Activated CD4-positive, alpha-beta T cell treated with anti-CD3 and anti-CD28 coated beads, Interleukin-2, amount 10 ng/mL, durations not matched to agents 7 days and 5 days (primary cell): Measurements from ENCODE around the gene NEGR1. TPM values are rescaled to one million over a fixed set of nuclear protein-coding genes. Genes with fewer than 3 reads are reported as not detected.

Experiments used
- CTCF ChIA-PET: fragments of 350-600 bp; sonication (Branson Sonifier 250); formaldehyde crosslinking; loops from one replicate; lab custom pipeline; 2021; ENCODE audit warnings: antibody characterized with exemption; lab: Charles Lee
- POLR2A ChIA-PET: fragments of 350-600 bp; sonication (Branson Sonifier 250); formaldehyde crosslinking; loops from one replicate; lab custom pipeline; 2021; ENCODE audit warnings: antibody characterized with exemption; lab: Charles Lee
- DNase-seq: peaks from one replicate; pipeline ENCODE4 v3.0.0-alpha.2; 2020
- H3K27ac Mint-ChIP-seq: one replicate; pipeline ENCODE4 v1.8.0; 2021; ENCODE audit warnings: mild to moderate bottlenecking, moderate library complexity, mixed read lengths
- H3K27me3 Mint-ChIP-seq: one replicate; pipeline ENCODE4 v1.8.0; 2021; ENCODE audit warnings: mixed read lengths
- H3K36me3 Mint-ChIP-seq: one replicate; pipeline ENCODE4 v1.8.0; 2021; ENCODE audit warnings: low read depth, mixed read lengths
- H3K4me1 Mint-ChIP-seq: one replicate; pipeline ENCODE4 v1.8.0; 2021; ENCODE audit warnings: mixed read lengths
- H3K4me3 Mint-ChIP-seq: one replicate; pipeline ENCODE4 v1.8.0; 2021; ENCODE audit warnings: mild to moderate bottlenecking, moderate library complexity, mixed read lengths
- H3K9me3 Mint-ChIP-seq: one replicate; pipeline ENCODE4 v1.8.0; 2021; ENCODE audit warnings: mixed read lengths
- total RNA-seq, 2 experiments: library from RNA; stranded (reverse); gene quantifications; one replicate each; pipeline ENCODE4 v1.2.3, GENCODE V29; 2021

NEGR1 gene
- total RNA-seq, 2 experiments from 2014 or later: not detected

- no peaks in the 10 kb centered on the region for H3K36me3 Mint-ChIP-seq
- H3K27ac Mint-ChIP-seq: no peak overlapping the region
- POLR2A ChIA-PET: no interaction called here
- H3K27me3 Mint-ChIP-seq: no peaks in the 10 kb centered on the region
- DNase-seq: no peak
- H3K4me1 Mint-ChIP-seq: no peaks in the 10 kb centered on the region
- H3K9me3 Mint-ChIP-seq: no peaks in the 10 kb centered on the region
- CTCF ChIA-PET: no interaction called here
- no peak overlapping the region for H3K4me3 Mint-ChIP-seq
These were observed 296.2 kb downstream of the NEGR1 start for GRCh38 chr1:71986160-71986559.

- Mint-ChIP-seq H3K36me3 (no peaks in the 10 kb centered on the region), H3K27me3 (no peaks in the 10 kb centered on the region), H3K27ac (no peak overlapping the region), H3K4me3 (no peak overlapping the region), H3K4me1 (peaks cover 6% of the 10 kb centered on the region), H3K9me3 (no peaks in the 10 kb centered on the region)
- ChIA-PET POLR2A (no interaction called here), CTCF (no interaction called here)
- no peak for DNase-seq
These were observed 301.8 kb downstream of the NEGR1 start for GRCh38 chr1:71980556-71980955.

GRCh38 chr1:71979882-71980281 lies 302.5 kb downstream of the NEGR1 start:
- Mint-ChIP-seq H3K27ac (no peak overlapping the region), H3K36me3 (no peaks in the 10 kb centered on the region), H3K27me3 (no peaks in the 10 kb centered on the region), H3K4me3 (no peak overlapping the region), H3K9me3 (no peaks in the 10 kb centered on the region), H3K4me1 (peaks cover 6% of the 10 kb centered on the region)
- POLR2A ChIA-PET: no interaction called here
- DNase-seq: no peak
- CTCF ChIA-PET: no interaction called here

GRCh38 chr1:71967670-71968069 lies 314.7 kb downstream of the NEGR1 start:
- Mint-ChIP-seq H3K4me3 (no peak overlapping the region), H3K9me3 (no peaks in the 10 kb centered on the region), H3K27me3 (no peaks in the 10 kb centered on the region), H3K27ac (no peak overlapping the region), H3K4me1 (no peaks in the 10 kb centered on the region), H3K36me3 (no peaks in the 10 kb centered on the region)
- POLR2A ChIA-PET: no interaction called here
- CTCF ChIA-PET: no interaction called here
- DNase-seq: no peak

GRCh38 chr1:71964188-71964587 lies 318.2 kb downstream of the NEGR1 start:
- Mint-ChIP-seq H3K9me3 (no peaks in the 10 kb centered on the region), H3K27ac (no peak overlapping the region), H3K4me1 (no peaks in the 10 kb centered on the region), H3K27me3 (no peaks in the 10 kb centered on the region), H3K4me3 (no peak overlapping the region), H3K36me3 (no peaks in the 10 kb centered on the region)
- no peak for DNase-seq
- ChIA-PET CTCF (no interaction called here), POLR2A (interaction anchor here (0.7 kb wide), 1 partner anchor 19 kb away, joined by 3 read pairs; no protein-coding TSS in a partner anchor)

GRCh38 chr1:71956613-71957285 lies 325.6 kb downstream of the NEGR1 start:
- H3K27me3 Mint-ChIP-seq: no peaks in the 10 kb centered on the region
- H3K4me1 Mint-ChIP-seq: no peaks in the 10 kb centered on the region
- no peak overlapping the region for H3K4me3 Mint-ChIP-seq
- no peaks in the 10 kb centered on the region for H3K36me3 Mint-ChIP-seq
- CTCF ChIA-PET: no interaction called here
- POLR2A ChIA-PET: no interaction called here
- no peak for DNase-seq
- no peaks in the 10 kb centered on the region for H3K9me3 Mint-ChIP-seq
- no peak overlapping the region for H3K27ac Mint-ChIP-seq

- Mint-ChIP-seq H3K4me3 (no peak overlapping the region), H3K4me1 (no peaks in the 10 kb centered on the region), H3K9me3 (no peaks in the 10 kb centered on the region), H3K27me3 (no peaks in the 10 kb centered on the region), H3K27ac (no peak overlapping the region), H3K36me3 (no peaks in the 10 kb centered on the region)
- no peak for DNase-seq
- CTCF ChIA-PET: no interaction called here
- POLR2A ChIA-PET: no interaction called here
These were observed 331.8 kb downstream of the NEGR1 start for GRCh38 chr1:71950579-71950978.

GRCh38 chr1:71949681-71950080 lies 332.7 kb downstream of the NEGR1 start:
- H3K27ac Mint-ChIP-seq: no peak overlapping the region
- no peak for DNase-seq
- H3K4me1 Mint-ChIP-seq: no peaks in the 10 kb centered on the region
- ChIA-PET CTCF (no interaction called here), POLR2A (no interaction called here)
- no peak overlapping the region for H3K4me3 Mint-ChIP-seq
- H3K36me3 Mint-ChIP-seq: no peaks in the 10 kb centered on the region
- H3K27me3 Mint-ChIP-seq: no peaks in the 10 kb centered on the region
- H3K9me3 Mint-ChIP-seq: no peaks in the 10 kb centered on the region

GRCh38 chr1:71948561-71948960 lies 333.8 kb downstream of the NEGR1 start:
- Mint-ChIP-seq H3K9me3 (no peaks in the 10 kb centered on the region), H3K36me3 (no peaks in the 10 kb centered on the region), H3K4me1 (no peaks in the 10 kb centered on the region), H3K4me3 (no peak overlapping the region), H3K27ac (no peak overlapping the region), H3K27me3 (no peaks in the 10 kb centered on the region)
- ChIA-PET CTCF (no interaction called here), POLR2A (interaction anchor here (0.7 kb wide), 1 partner anchor 788 kb away, joined by 4 read pairs; no protein-coding TSS in a partner anchor)
- no peak for DNase-seq

- H3K9me3 Mint-ChIP-seq: no peaks in the 10 kb centered on the region
- no peak overlapping the region for H3K27ac Mint-ChIP-seq
- no peaks in the 10 kb centered on the region for H3K27me3 Mint-ChIP-seq
- H3K36me3 Mint-ChIP-seq: no peaks in the 10 kb centered on the region
- CTCF ChIA-PET: no interaction called here
- no peak overlapping the region for H3K4me3 Mint-ChIP-seq
- no peak for DNase-seq
- POLR2A ChIA-PET: no interaction called here
- no peaks in the 10 kb centered on the region for H3K4me1 Mint-ChIP-seq
These were observed 338.3 kb downstream of the NEGR1 start for GRCh38 chr1:71944006-71944405.

- POLR2A ChIA-PET: no interaction called here
- no peaks in the 10 kb centered on the region for H3K9me3 Mint-ChIP-seq
- DNase-seq: no peak
- no peaks in the 10 kb centered on the region for H3K27me3 Mint-ChIP-seq
- H3K27ac Mint-ChIP-seq: no peak overlapping the region
- no peaks in the 10 kb centered on the region for H3K4me1 Mint-ChIP-seq
- no peaks in the 10 kb centered on the region for H3K36me3 Mint-ChIP-seq
- CTCF ChIA-PET: no interaction called here
- H3K4me3 Mint-ChIP-seq: no peak overlapping the region
These were observed 342.1 kb downstream of the NEGR1 start for GRCh38 chr1:71940261-71940660.

GRCh38 chr1:71930511-71930910 lies 351.8 kb downstream of the NEGR1 start:
- no peaks in the 10 kb centered on the region for H3K36me3 Mint-ChIP-seq
- no peaks in the 10 kb centered on the region for H3K27me3 Mint-ChIP-seq
- H3K9me3 Mint-ChIP-seq: no peaks in the 10 kb centered on the region
- ChIA-PET POLR2A (no interaction called here), CTCF (no interaction called here)
- no peaks in the 10 kb centered on the region for H3K4me1 Mint-ChIP-seq
- H3K27ac Mint-ChIP-seq: no peak overlapping the region
- H3K4me3 Mint-ChIP-seq: no peak overlapping the region
- no peak for DNase-seq

- no peaks in the 10 kb centered on the region for H3K36me3 Mint-ChIP-seq
- DNase-seq: no peak
- H3K9me3 Mint-ChIP-seq: peaks cover 2% of the 10 kb centered on the region
- H3K27me3 Mint-ChIP-seq: no peaks in the 10 kb centered on the region
- no peak overlapping the region for H3K27ac Mint-ChIP-seq
- no peak overlapping the region for H3K4me3 Mint-ChIP-seq
- H3K4me1 Mint-ChIP-seq: no peaks in the 10 kb centered on the region
- ChIA-PET CTCF (no interaction called here), POLR2A (no interaction called here)
These were observed 360.3 kb downstream of the NEGR1 start for GRCh38 chr1:71921935-71922559.

- Mint-ChIP-seq H3K9me3 (peaks cover 2% of the 10 kb centered on the region), H3K27ac (no peak overlapping the region), H3K27me3 (no peaks in the 10 kb centered on the region), H3K4me3 (no peak overlapping the region), H3K36me3 (no peaks in the 10 kb centered on the region), H3K4me1 (no peaks in the 10 kb centered on the region)
- DNase-seq: no peak
- POLR2A ChIA-PET: no interaction called here
- CTCF ChIA-PET: no interaction called here
These were observed 361.1 kb downstream of the NEGR1 start for GRCh38 chr1:71921204-71921603.
